Stimulated activated CD4-positive, alpha-beta T cell treated with anti-CD3 and anti-CD28 coated beads, Interleukin-1b, Interleukin-23, amount 100 ng/mL, for 24 hours (primary cell): ENCODE data around the gene MAN2A2.
A peak's percentile ranks its signal among the peaks of the same experiment; 100 is the strongest.
"Not testable (repeated sequence)": the region's sequence is repeated elsewhere in the genome, so short reads cannot be mapped to it uniquely, and the experiment has no call there.

Experiments
- DNase-seq, 4 experiments: peaks; one replicate each; pipeline ENCODE4 v3.0.0-alpha.2; 2020; ENCODE audit warnings: low read depth in 4 of 4, low spot score in 1 of 4

Gene MAN2A2

DNA sequence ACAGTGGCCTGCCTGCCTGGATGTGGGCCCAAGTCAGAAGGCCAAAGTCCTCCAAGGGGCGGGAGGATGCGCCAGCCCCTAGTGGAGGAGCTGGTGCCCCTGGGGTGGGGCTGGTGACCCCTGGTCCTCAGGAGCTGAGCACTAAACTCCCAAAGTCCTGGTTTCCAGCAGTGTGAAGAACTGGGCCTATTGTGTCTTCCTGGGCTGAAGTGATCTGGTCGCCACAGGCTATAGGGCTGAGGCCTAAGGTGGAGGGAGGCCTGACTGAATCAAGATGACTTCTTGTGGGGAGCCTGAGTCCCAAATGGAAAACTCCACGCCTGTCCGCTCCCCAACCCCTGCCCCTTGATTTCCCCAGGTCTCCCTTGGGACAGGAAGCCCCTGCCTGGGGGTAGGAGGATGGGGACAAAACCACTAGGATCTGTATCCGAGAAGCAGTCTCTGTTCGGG lies 19.6 kb upstream of the MAN2A2 start:
- no peak for DNase-seq

DNA sequence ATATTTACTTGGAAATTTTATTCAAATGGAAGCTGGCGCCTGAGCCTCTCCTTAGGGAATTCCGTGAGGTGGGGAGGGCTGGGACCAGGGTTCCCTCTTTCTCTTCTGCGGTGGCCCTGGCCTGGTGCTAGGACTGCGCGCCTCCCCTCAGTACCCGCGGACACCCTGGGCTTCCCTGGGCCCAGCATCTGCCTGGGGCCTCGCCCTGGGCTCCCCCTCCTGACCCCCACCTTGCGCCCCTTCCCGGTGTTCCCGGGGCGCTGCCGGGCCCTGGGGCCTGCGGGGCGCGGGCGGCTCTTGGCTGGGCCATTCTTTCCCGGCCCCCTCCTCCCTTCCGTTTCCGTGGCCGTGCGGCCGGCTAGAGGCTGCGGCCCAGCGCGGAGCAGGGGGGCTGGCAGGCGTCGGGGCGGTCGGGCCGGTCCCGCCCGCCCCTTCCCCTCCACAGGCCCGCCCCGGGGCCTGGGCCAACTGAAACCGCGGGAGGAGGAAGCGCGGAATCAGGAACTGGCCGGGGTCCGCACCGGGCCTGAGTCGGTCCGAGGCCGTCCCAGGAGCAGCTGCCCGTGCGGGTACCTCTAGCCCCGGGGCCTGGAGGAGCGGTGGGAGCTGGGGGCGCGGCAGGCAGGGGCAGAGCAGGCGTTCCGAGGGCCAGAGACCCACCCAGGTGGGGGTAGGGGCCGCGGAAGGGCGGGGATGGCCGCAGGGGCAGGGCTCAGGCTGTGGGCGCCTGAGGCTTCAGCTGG lies 19.0 kb upstream of the MAN2A2 start, which contains the start of gene FES:
Gene FES, plus strand, starts transcription at position 529 of the 743 bp plus-strand sequence. CDS start 542 bp downstream, outside the sequence.
- DNase-seq: no peak

DNA sequence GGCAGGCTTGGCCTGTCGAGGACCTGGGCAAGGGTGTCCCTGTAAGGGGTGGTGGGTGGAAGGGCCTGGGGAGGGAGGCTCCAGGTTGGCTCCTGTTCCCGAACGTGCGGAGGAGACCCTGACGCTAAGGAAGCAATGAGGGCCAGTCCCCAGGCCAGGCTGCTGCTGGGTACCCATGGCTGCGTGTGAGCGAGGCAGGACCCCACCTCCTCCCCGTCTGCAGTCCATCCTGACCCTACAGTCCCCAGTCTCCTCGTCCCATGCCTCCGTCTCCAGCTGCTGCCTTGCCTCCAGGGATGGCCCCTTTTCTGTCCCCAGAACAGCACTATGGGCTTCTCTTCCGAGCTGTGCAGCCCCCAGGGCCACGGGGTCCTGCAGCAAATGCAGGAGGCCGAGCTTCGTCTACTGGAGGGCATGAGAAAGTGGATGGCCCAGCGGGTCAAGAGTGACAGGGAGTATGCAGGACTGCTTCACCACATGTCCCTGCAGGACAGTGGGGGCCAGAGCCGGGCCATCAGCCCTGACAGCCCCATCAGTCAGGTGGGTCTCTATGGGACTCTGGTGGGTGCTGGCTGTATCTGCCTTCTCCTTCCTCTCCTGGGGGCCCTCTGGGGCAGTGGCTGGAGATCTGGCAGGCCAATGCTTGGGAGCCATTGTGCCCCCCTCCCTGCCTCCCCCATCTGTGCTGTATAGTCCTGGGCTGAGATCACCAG lies 18.2 kb upstream of the MAN2A2 start:
- DNase-seq: no peak

DNA sequence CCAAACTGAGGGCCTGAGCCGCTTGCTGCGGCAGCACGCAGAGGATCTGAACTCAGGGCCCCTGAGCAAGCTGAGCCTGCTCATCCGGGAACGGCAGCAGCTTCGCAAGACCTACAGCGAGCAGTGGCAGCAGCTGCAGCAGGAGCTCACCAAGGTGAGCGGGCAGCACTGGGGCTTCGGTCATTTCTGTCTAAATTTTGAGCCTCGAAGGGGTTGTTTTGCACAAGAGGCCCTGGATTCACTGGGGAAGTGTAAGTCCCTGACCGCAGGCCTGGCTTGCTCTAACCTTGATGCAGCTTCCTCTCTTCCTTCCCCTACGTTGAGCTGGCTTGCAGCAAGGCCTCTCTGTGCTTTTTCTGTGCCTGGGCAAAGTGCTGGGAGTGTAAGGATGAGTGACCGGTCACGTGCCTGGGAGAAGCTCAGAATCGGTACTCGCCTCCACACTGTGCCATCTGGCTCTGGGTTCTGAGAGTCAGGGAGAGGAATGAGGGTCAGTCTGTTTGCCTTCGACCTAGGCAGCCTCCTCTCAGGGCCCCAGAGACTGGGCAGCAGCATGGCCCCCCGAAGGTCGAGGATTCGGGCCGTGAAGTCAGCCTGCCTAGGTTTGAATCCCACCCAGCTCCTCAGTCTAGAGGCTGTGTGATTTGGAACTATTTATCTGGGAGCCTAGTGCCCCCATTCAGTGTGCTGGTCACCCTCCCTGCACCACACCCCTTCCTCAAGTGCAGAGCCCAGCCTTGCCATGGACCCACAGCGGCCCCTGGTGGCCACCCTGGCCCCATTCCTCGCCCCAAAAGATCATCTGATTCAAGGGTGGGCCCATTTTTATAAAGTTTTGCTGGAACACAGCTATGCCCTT lies 17.4 kb upstream of the MAN2A2 start:
- DNase-seq: peak; percentile 62 to 83 (median 73)

DNA sequence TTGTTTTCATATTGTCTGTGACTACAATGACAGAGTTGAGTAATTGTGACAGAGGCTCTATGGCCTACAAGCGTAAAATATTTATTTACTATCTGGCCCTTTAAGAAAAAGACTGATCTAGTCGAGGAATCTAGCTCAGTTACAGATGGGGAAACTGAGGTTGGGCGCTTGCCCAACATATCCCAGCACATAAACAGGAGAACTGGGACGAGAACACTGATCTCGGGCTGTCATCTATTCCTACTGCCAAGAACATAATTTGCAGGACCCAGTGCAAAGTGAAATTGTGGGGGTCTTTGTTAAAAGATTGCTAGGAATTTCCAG lies 16.8 kb upstream of the MAN2A2 start:
- no peak for DNase-seq

DNA sequence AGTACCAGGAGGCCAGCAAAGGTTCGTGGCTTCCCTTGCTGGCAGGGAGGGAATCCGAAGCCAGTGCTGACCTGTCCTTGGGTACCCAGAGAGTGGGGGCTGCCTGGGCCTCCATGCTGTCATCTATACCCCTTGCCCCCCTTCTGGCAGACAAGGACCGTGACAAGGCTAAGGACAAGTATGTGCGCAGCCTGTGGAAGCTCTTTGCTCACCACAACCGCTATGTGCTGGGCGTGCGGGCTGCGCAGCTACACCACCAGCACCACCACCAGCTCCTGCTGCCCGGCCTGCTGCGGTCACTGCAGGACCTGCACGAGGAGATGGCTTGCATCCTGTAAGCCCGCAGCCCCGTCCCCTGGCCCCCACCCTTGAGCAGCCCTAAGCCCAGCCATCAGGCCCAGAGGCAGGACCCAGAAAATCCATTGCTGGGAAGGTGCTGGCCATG lies 16.0 kb upstream of the MAN2A2 start:
- no peak for DNase-seq

DNA sequence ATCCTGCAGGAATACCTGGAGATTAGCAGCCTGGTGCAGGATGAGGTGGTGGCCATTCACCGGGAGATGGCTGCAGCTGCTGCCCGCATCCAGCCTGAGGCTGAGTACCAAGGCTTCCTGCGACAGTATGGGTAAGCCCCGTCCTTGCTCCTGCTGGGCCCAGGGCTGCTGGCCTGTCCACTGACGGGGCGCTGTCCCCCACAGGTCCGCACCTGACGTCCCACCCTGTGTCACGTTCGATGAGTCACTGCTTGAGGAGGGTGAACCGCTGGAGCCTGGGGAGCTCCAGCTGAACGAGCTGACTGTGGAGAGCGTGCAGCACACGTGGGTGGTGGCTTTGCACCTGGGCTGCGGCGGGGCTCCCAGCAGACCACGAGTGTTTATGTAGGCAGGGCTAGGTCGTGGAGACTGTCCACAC lies 13.8 kb upstream of the MAN2A2 start:
- DNase-seq: no peak

DNA sequence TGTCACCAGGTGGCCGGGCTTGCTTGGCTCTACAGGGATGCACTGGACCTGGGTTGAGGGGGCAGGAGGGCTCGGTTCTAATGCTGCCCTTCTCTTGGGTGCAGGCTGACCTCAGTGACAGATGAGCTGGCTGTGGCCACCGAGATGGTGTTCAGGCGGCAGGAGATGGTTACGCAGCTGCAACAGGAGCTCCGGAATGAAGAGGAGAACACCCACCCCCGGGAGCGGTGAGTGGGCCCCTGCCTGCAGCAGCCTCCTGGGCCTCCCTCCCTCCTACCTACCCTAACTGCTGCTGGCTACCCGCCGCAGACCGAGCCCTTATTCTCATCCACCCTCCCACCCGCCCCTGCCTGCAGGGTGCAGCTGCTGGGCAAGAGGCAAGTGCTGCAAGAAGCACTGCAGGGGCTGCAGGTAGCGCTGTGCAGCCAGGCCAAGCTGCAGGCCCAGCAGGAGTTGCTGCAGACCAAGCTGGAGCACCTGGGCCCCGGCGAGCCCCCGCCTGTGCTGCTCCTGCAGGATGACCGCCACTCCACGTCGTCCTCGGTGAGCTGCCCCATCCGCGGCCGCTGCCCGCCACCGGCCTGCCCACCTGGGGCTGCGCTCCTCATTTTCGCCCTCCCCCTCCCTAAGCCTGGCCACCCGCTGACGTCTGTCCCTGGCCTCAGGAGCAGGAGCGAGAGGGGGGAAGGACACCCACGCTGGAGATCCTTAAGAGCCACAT lies 13.2 kb upstream of the MAN2A2 start:
- DNase-seq: no peak

DNA sequence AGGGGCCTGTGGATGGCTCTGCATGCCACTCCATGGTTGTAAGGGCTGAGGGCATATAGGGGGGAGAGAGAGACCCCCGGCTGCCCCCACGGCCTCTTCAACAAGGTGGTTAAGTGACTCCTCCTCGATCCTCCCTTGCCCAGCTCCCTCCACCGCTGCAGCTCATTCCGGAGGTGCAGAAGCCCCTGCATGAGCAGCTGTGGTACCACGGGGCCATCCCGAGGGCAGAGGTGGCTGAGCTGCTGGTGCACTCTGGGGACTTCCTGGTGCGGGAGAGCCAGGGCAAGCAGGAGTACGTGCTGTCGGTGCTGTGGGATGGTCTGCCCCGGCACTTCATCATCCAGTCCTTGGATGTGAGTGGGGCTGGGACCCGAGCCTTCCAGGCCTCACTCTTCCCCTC lies 12.3 kb upstream of the MAN2A2 start:
- DNase-seq: no peak

DNA sequence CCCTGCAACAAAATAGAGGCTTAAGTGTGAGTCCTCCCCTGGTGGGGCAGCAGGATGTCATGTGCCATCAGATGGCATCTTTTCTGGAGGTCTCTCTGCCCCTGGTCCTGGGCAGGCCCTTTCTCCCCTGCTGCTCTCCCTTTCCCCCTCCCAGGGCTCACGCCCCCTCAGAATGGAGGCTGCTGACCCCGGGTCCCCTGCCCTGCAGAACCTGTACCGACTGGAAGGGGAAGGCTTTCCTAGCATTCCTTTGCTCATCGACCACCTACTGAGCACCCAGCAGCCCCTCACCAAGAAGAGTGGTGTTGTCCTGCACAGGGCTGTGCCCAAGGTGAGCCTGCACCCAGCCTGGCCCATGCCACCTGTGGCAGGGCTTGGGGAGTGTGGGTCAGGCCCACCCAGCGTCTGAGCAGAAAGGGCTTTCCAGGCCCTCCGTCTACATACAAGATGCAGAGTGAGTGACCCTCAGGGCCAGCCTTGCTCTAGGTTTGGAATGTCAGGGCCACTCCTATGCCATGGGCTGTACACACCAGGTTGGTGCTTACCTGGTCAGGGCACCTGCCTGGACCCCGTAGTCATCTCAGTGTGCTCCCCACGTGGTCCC lies 11.7 kb upstream of the MAN2A2 start:
- no peak for DNase-seq

DNA sequence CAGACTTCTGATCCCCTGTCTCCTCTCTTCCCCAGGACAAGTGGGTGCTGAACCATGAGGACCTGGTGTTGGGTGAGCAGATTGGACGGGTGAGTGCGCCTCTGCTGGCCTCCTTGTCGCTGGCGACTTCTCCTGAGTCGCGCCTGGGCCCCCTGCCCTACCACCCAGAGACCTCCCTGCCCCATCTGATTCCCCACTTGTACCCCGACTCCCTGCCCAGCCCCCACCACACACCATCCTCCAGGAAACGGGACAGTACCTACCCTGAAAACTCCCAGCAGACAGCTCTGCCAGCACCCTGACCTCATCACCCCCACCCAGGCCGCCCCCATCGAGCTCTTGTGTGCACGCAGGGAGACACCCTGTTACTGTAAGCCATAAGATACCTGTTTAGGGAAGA lies 11.1 kb upstream of the MAN2A2 start:
- no peak for DNase-seq

DNA sequence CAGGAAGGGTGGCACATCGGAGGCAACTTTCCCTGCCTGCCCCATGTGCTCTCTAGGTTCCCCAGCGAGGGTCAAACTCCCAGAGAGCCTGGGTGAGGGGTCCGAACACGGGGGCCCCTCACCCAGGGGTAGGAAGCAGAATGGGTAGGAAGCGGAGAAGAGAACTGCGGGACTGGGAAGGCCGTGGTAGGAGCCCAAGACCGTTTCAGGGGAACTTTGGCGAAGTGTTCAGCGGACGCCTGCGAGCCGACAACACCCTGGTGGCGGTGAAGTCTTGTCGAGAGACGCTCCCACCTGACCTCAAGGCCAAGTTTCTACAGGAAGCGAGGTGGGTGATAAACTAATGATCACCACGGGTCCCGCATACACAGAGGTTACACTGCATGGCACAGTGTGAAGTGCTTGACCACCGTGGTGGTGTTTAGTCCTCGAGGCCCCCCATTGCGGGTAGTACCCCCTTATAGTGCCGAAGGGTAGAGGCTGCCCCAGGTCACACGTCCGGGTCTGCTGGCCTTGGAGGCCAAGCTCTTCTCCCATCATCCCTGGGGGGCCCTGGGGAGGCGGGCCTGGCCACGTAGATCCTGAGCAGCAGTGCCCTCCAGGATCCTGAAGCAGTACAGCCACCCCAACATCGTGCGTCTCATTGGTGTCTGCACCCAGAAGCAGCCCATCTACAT lies 10.5 kb upstream of the MAN2A2 start:
- no peak for DNase-seq

DNA sequence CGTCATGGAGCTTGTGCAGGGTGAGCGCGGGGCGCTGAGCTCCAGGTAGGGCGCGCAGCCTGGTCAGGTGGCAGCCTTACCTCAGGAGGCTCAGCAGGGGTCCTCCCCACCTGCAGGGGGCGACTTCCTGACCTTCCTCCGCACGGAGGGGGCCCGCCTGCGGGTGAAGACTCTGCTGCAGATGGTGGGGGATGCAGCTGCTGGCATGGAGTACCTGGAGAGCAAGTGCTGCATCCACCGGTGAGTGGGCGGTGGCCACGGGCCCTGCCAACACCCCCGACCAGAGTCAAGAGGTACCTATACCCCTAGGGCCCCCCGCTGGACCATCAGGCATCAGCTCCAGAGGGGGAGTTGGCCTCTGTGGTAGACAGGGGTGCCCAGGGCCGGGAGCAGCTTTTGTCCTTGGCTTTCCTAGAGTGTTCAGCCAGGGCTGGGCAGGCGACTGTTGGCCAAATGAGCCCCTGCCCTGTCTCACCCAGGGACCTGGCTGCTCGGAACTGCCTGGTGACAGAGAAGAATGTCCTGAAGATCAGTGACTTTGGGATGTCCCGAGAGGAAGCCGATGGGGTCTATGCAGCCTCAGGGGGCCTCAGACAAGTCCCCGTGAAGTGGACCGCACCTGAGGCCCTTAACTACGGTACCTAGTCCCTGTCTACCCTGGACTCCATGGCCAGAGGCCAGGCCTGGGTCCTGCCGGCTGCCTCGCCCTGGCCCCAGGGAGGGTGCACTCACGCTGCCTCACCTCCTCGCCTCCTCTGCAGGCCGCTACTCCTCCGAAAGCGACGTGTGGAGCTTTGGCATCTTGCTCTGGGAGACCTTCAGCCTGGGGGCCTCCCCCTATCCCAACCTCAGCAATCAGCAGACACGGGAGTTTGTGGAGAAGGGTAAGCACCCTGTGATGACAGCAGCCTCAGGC lies 9.7 kb upstream of the MAN2A2 start:
- DNase-seq: no peak

DNA sequence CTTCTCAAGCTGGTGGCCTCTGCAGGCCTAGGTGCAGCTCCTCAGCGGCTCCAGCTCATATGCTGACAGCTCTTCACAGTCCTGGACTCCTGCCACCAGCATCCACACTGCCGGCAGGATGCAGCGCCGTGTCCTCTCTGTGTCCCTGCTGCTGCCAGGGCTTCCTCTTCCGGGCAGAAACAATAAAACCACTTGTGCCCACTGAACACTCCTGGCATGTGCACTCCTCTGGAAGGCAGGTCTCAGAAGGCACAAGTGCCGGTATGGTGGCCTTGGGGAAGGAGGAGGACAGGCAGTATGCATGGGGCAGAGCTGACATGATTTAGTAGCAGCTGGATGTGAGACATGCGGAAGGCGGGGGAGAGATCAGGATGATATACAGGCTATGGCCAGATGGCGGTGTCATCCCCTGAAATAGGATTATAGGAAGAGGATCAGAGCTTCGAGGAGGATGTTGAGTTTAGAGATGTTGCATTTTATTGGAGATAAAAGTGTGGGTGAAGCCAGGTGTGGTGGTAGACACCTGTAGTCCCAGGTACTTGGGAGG lies 7.5 kb upstream of the MAN2A2 start:
- no peak for DNase-seq

DNA sequence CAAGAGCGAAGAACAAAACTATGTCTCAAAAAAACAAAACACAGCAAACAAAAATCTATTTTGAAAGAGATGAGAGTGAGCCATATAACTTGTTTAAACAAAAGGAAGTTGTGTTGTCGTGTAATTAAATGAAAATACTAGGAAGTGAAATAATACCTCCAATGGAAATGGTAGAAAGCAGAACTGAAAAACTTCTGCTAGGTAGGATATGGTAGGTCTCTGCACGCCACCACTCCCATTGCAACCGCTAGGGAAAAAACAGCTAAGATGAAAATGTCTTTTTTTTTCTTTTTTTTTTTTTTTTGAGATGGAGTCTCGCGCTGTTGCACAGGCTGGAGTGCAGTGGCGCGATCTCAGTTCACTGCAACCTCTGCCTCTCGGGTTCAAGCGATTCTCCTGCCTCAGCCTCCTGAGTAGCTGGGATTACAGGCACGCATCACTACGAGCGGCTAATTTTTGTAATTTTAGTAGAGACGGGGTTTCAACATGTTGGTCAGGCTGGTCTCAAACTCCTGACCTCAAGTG lies 5.9 kb upstream of the MAN2A2 start:
- DNase-seq: not testable (repeated sequence)

DNA sequence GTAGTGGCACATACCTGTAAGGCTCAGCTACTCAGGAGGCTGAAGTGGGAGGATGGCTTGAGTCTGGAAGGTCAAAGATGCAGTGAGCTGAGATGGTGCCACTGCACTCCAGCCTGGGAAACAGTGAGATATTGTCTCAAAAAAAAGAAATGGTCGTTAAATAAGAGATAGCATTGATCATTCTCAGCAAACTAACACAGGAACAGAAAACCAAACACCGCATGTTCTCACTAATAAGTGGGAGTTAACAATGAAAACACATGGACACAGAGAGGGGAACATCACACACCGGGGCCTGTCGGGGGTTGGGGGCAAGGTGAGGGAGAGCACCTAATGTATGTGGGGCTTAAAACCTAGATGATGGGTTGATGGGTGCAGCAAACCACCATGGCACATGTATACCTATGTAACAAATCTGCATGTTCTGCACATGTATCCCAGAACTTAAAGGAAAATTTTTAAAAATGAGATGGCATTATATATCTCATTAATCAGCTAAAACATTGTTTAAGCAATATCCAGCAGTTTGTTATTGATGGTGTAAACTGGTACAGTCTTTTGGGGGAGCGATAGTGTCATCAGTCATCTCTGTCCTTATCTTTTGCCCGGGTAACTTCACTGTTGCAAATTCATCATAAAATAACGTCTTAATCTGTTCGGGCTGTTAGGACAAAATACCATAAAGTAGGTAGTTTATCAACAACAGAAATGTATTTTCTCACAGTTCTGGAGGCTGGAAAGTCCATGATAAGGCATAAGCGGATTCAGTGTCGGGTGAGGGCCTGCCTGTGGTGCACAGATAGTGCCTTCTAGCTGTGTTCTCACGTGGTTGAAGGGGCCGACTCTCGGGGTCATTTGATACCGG lies 1.7 kb upstream of the MAN2A2 start:
- DNase-seq: no peak

DNA sequence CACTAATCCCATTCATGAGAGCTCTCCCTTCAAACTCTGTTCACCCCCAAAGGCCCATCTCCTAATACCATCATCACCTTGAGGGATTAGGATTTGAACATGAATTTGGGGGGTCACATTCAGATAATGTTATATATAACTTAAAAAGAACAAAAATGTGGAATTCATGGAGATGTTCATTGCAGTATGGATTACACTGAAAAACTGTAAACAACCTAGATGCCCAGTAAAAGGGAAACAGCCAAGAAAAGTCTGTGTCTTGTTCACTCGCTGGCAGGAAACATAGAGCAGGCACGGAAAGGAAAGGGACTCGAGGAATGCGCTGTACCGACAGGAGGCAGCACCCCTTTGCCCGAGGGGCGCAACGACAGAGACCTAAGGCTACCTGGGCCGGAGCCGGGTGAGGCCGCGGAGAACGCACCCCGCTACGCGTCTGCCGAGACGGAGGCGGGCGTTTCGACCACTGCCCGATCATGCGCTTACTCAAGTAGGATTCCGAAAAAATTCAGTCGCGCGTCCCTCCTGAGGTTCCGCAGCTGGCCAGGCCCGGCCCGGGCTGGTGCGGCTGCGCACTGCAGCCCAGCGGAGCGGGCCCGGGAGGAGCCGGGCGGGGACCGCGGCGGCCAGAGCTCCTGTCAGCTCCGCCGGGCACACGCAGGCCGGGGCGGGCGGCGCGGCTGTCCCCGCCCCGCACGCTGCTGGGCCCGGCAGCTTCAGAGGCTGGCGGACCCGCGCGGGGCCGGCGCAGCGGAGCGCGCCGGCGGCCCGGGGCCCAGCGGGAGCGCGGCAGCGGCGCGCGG lies 862 bp upstream of the MAN2A2 start:
- peak; percentile 36 to 63 (median 46) for DNase-seq
